ENCODE data around the gene ERC1.
"Not testable (repeated sequence)": the region's sequence is repeated elsewhere in the genome, so short reads cannot be mapped to it uniquely, and the experiment has no call there.

ERC1 gene

DNA sequence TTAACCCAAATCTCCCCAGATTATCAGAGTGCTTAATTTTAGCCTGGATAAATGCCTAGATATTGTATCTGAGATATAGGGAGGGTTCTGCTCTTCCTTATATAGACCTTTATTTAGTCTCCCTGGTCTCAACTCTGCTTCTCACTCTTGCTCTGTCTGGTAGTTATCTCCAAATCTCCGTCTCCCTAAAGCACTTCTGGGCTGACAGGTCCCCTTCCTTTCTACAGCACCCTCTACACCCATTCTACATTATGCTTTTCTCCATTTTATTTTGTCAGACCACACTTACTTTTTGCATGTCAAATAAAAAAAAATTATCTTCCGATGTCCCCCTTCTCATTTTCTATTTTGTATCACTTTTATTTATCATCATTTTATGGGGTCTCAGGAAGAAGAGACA lies 2.0 kb upstream of the ERC1 start:
- DNase-seq, result no peak

DNA sequence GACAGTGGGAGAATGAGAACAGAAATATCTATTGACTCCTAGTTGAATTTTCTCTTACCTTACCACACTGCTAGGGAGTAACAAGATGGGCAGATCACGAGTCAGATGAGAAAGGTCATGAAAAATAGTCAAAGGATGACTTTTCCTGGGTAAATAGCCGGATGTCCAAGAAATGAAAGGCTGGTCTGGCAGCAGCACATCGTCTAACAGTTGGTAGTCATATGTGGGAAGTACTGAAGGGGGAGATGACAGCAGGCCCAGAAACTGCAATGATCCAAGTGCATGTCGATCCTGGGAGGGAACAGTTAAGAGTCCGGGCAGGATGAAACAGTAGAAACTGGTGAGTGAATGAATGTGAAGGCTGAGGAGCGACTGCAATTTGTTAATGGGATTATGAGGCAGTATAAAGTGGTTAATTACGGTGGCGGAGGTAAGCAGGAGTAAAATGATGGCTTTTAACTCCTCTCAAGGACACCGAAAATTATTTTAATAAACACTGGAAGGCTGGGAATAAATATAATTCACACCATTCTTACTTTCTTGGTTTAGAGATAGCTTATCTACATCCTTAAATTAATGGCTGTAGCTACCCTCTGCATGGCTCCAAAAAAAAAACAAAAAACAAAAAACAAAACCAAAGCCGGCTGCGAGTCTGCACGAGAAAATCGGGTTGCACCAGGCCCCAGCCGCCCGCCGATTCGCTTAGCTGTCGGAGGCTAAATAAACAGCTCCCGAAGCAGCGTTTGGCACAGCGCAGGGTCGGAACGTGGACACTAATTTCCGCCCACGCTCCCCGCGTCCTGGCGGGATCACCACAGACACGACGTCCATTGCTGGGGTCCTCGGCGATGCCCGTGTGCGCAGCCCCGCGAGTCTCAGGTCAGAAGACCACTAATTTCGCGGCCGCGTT lies 1.0 kb upstream of the ERC1 start:
- DNase-seq, result peak; percentile 34

DNA sequence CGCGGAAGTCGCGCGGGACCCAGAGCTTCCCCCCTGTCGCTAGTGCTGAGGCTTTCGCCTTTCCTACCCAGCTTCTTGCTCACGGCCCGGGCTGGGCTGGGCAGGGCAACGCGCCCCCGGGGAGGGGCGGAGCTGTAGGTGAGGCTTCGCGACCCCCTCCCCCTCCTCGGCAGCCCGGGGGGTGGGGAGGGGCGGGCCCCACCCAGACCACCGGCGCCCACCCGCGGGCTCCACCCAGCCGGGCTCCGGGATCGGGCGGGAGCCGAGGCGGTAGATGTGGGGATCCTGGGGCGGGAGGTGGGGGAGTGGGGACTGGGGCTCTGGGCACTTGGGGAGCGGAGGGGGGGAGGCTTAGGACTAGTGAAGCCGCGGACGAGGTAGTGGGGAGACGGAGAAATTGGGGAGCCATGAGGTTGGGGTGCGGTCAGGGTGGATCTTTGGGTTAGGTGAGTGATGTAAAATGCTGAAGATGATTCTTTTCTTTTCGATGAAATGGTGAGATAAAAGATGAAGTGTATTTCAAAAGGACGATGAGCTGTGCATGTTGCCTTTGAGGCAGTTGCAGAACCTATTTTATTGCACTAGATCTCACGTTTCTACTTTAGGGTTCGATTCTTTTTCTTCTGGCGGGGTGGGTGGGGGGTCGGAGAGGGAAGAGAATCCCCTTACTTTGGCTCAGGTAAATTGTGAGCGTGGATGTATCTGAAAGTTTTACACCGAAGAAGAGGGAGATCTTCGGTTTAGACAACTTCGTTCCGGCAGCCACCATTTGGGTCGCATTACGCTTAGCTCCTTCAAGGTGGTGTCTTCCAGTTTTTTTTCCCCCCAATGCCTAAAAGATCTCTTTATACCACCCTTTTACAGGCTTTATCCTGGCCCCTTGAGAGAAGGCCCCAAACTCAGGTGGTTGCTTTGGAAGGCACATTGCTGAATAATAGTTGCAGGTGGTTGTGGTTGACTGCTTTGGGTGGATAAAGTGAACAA lies 619 bp downstream of the ERC1 start:
- DNase-seq, result no peak

DNA sequence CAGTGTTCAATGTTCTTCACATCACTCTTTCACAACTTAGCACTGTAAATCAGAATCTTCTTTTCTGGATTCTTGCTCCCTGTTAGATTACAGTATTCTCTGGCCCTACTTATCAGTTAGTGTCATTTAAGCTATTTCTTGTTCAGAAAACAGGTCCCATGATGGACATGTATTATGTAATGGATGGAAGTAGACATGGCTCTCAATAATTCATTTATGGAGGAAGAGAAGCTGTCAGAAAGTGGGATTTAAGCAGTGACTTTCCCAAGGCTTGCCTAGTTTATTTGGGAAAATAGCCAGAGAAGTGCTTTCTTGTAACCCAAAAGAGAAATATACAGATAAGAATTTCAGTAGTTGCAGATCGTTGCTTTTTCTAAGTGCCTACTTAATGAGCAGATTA lies 1.6 kb downstream of the ERC1 start:
- no peak for DNase-seq

DNA sequence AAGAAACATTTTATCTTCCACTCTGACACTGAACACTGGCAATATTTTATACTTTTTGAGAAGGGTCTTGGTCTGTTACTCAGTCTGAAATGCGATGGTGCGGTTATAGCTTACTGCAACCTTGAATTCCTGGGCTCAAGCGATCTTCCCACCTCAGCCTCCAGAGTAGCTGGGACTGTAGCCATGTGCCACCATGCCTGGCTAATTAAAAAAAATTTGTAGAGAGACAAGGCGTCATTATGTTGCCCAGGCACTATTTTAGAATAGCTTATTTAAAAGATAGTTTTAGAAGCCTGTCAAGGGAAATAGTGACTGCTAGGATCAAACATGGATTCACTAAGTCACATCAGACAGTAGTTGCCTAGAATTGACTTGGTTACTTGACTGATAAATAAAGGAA lies 5.9 kb downstream of the ERC1 start:
- no peak for DNase-seq

DNA sequence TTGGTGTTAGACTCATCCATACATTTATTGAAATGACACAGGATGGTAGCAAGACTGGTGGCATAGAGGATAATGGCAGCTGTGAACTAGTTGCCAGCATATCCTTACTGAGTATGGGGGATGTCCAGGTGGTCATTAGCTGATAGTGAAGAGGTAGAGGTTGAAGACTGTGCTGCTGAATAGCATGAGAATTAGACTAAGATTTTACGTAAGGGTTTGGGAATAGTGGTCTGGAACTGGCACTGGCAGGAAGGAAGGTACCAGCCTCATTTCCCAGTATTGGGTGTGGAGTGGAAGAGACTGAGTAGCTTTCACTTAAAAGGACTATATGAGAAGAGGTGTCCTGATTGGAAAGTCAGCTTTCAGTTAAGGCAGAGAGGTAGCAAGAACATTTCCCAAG lies 6.5 kb downstream of the ERC1 start:
- DNase-seq, result no peak

DNA sequence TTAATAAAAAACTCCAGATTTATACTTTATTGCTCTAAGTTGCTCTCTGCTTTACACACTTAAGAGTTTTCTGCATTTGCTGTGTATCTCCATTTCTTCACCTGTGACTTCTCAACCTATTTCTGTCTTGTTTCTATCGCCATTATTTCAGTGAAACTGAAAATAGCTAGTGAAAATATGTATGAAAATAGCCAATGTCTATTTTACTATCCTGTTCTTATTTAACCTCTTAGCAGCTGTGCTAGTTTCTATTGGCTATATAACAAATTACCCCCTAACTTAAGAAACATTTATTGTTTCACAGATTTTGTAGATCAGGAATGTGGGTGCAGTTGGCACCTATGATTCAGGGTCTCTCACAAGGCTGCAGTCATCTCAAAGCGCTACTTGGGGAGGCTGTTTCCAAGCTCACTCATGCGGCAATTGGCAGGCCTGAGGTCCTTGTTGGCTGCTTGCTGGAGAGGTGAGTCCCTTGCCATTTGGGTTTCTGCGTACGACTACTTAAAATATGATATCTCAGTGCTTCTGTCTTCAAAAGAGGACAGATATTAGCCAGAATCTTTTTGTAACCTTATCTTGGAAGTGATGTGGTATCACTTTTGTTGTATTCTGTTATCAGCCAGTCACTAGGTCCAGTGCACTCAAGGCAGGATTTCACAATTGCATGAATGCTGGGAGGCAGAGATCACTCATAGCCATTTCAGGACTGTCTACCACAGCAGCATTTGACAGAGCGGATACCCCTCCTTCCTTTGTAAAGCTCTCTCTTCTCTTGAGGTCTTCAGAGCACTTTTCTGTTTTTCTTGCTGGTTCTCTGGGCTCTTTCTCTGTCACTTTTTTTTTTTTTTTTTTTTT lies 7.2 kb downstream of the ERC1 start:
- no peak for DNase-seq

DNA sequence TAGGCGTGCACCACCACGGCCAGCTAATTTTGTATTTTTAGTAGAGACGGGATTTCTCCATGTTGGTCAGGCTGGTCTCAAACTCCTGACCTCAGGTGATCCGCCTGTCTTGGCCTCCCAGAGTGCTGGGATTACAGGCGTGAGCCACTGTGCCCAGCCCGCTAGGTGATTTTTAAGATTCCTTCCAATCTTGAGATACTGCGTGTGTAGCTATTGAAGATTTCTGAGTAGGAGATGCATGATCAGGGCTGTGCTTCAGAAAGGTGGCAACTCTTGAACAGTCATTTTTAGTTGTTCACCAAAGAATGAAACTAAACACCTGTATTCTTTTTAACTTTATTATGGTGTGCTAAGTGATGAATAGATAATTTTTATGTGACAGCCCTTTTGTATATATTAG lies 8.7 kb downstream of the ERC1 start:
- not testable (repeated sequence) for DNase-seq

DNA sequence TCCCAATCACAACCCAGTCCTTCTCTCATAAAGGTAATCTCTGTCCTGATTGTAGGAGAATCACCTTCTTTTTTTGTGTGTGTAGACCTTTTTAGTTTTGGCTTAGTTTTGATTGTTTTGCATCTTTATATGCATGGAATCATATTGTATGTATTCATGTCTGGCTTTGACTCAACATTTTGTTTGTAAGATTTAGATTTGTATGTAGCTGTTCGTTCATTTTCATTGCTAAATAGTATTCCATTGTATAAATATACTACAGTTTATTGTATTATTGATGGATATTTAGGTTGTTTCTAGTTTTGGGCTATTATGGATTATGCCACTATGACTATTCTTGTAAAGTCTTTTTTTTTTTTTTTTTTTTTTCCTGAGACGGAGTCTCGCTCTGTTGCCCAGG lies 10.5 kb downstream of the ERC1 start:
- DNase-seq, result no peak

DNA sequence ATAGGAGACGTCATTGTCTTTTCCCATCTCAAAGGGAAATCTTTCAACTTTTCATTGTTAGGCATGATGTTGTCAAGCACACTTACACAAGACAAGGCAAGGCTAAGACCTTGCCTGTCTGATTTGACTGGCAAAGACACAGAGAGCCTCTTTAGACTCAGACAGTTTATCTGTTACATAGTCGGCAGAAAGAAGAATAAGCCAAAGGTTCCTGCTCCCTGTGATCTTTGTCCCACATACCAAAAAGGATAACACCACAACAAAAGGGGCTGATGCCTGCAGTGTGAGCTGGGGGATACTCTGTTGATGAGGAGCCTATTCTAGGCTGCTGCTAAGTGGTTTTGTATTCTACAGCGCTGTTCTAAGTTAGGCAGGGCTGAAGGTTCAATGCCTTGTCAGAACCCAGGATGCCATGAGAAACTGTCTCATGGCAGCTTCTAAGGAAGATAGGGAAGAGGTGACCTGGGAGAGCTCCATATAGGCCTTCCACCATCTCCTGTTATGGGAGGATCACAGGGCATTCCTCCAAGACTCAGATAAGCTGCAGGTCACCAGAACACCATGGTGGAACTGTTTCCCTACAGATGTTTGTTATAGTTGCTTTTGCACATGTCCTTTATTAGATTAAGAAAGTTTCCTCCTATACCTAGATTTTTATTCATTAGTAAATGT lies 12.7 kb downstream of the ERC1 start:
- no peak for DNase-seq

DNA sequence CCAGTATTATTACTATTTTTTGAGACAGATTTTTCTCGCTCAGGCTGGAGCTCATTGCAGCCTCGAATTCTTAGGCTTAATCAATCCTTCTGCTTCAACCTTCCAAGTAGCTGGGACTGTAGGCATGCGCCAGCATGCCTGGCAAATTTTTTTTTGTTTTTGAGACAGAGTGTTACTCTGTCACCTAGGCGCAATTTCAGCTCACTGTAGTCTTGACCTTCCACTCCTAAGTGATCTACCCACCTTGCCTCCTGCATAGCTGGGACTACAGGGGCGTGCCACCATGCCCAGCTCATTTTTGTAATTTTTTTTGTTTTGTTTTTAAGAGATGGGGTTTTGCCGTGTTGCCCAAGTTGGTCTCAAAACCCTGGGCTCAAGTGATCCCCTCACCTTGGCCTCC lies 15.2 kb downstream of the ERC1 start:
- DNase-seq, result no peak

DNA sequence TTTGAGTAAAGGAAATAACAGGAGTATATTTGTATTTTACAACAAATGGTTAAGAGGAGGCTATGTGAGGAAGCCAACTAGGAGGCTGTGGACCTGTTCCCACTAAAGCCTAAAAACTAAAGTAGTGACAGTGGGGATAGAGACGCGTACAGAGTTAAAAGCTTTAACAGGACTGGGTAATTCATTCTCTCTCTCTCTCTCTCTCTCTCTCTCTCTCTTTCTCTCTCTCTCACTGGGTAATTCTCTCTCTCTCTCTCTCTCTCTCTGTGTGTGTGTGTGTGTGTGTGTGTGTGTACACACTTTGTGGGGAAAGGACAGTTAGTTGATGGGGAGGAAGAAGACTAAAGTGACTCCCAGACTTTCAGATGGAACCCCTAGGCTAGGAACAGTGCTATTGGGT lies 16.3 kb downstream of the ERC1 start:
- no peak for DNase-seq

DNA sequence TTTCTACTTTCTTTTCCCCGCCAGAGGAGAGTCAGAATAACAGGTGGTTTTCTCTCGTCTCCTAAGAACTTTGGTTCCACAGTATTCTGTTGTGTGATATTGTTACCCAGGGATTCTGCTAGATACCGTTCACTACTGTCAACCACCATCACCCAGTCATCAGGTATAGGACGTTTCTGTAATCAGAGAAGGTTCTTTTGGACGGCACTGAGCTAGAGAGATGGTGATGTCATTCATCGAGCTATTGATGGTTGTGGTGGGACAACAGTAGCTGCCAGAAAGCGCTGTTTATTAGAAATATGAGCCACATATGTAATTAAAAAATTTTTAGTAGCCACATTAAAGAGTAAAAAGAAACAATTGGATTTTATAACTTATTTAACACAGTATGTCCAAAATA lies 17.0 kb downstream of the ERC1 start:
- no peak for DNase-seq

DNA sequence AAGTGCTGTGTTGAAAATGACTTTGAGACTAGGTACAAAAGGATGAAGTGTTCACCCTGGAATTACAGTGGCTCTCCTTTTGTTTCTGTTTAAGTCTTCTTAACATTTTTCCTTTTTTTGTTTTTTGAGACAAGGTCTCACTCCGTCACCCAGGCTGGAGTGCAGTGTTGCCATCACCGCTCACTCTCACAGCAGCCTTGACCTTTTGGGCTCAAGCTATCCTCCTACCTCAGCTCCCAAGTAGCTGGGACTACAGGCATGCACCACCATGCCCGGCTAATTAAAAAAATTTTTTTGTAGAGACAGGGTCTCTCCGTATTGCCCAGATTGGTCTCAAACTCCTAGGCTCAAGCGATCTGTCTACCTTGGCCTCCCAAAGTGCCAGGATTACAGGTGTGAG lies 20.1 kb downstream of the ERC1 start:
- no peak for DNase-seq

DNA sequence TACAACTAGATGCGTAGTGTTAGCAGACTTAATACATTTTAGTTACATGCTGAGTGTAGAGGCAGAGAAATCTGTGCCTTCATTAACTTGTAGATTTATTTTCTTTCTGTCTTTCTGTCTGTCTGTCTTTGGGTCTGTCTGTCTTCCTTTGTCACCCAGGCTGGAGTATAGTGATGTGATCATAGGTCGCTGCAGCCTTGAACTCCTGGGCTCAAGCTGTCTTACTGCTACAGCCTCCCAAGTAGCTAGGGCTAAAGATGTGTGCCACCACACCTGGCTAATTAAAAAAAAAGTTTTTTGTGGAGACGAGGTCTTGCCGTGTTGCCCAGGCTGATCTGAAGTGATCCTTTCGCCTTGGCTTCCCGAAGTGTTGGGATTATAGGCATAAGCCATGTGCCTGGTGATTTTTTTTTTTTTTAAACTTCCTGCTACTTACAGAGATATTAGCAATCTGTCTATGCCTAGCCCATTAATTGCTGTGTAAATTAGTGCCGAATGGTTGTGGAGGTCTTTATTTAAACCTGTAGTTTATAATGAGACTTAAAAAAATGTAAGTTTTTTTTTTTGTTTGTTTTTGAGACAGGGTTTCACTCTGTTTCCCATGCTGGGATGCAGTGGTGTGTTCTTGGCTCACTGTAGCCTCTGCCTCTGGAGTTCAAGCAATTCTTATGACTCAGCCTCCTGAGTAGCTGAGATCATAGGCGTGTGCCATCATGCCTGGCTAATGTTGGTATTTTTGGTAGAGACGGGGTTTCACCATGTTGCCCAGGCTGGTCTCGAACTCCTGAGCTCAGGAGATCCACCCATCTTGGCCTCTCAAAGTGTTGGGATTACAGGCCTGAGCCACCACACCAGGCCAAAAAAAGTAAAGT lies 22.8 kb downstream of the ERC1 start:
- no peak for DNase-seq

DNA sequence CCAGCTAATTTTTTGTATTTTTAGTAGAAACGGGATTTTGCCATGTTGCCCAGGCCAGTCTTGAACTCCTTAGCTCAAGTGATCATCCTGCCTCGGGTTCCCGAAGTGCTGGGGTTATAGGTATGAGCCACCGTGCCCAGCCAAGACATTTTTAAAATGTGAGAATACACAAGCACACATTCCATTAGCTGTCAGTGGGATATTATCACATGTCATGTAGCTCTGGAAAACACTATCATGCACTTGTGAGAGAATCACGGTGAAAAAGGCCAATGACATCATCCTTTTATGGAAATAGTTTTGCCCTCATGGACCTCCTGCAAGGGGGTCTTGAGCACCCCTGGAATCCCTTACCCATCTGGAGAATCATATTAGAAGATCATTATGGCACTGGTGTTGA lies 28.3 kb downstream of the ERC1 start:
- no peak for DNase-seq

DNA sequence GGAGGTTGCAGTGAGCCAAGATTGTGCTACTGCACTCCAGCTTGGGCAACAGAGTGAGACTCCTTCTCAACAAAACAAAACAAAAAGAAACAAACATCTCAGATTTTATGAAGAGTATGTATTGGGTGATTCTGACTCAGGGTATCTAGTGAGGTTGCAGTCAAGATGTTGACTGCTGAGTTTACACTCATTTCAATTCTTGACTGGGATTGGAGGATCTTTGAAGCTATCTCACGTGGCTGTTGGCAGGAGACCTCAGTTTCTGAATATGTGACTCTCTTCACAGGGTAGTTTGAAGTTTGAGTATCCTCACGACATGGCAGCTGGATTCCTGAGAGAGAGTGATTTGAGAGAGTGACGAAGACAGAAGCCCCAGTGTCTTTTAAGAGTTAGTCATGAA lies 29.4 kb downstream of the ERC1 start:
- DNase-seq, result no peak

DNA sequence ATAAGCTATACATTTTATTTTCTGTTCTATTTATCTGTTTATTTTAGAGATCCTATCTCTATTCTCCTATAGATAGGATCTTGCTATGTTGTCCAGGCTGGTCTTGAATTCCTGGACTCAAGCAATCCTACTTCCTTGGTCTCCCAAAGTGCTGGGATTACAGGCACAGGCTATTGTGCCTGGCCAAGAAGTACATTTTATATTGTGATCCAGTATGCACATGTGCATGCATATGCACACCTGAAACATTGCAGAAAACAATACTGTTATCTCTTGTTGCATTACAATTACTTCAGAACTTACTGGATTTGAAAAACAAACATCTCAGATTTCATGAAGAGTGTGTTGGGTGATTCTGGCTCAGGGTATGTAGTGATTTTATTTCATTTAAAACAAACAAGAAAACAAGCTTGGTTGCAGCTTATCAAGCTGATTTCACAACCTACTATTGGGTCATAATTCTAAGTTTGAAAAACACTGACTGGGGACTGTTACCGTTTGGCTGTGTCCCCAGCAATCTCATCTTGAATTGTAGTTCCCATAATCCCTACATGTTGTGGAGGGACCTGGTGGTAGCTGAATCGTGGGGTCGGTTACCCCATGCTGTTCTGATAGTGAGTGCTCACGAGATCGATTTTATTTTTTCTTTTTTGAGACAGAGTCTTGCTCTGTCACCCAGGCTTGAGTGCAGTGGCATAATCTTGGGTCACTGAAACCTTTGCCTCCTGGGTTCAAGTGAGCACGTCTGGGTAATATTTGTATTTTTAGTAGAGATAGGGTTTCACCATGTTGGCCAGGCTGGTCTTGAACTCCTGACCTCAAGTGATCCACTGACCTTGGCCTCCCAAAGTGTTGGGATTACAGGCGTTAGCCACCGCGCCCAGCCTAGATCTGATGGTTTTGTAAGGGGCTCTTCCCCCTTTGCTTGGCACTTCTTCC lies 31.3 kb downstream of the ERC1 start:
- DNase-seq, result no peak

DNA sequence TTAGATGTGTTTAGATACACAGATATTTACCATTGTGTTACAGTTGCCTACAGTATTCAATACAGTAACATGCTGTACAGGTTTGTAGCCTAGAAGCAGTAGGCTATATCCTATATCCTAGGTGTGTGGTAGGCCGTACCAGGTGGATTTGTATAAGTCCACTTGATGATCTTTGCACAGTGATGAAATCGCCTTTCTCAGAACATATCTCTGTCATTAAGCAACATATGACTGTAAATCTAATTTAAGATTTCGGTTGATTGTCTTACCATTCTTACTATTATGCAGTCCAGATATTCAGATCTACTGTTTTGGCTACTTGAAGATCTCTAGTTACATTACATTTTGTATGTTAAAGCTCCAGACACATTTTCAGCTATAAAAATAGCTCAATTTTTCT lies 39.8 kb downstream of the ERC1 start:
- DNase-seq, result no peak

DNA sequence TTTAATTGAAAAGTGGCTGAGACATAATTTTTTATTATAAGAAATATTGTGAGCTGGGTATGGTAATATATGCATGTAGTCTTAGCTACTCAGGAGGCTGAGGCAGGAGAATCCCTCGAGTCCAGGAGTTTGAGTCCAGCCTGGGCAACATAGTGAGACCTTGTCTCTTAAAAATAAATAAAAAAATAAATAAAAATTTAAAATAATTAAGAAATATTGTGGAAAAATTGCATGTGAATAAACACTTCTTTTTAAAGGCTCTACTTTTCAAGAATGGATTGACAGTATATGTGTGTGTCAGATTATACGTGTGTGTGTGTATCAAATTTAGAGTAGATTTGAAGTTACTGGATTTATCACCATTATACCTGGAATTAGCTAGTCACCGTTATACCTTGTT lies 43.2 kb downstream of the ERC1 start:
- DNase-seq, result no peak

Measured in DMS153 (cell line).